Stomach (tissue), 4 donors: Measurements from ENCODE around the gene KBTBD4.

ENCODE experiments used
- CTCF ChIP-seq, 7 experiments: fragments of 450-650 bp in 4 of 7; fragments of 200-600 bp in 3 of 7; sonication (generic) in 3 of 7; IDR thresholded peaks; one replicate each; pipeline ENCODE4 v1.5.1; 2016 to 2019; ENCODE audit warnings: antibody characterized with exemption in 7 of 7, control low read depth in 2 of 7, mild to moderate bottlenecking in 1 of 7
- EP300 ChIP-seq: sonication (generic); formaldehyde crosslinking; IDR thresholded peaks from one replicate; pipeline ENCODE4 v1.6.1; 2017; ENCODE audit warnings: antibody characterized with exemption

- TF ChIP-seq EP300 (no peak), CTCF (IDR thresholded peaks at IDR 0.05) (no peak)
Measured at GRCh38 chr11:47615249-47615648, 36.5 kb upstream of the KBTBD4 start.
